ENCODE data around the gene TRIP13. TPM values are rescaled to one million over a fixed set of nuclear protein-coding genes. Genes with fewer than 3 reads are reported as not detected.

TRIP13 gene
- total RNA-seq, 4 donors from 2014 or later: 0.53 to 3.0 (median 1.6) TPM

- DNase-seq (ENCODE audit: low spot score in 2 of 2): no peak
- no peak overlapping the region for H3K4me3 ChIP-seq (ENCODE audit: low read depth, poor library complexity, severe bottlenecking)
- intact Hi-C loops (cut with DNase I; ENCODE audit: low total_unique reads): no loop called here
- 68 to 72% methylated on average over 21 of the region's 21 CpGs for WGBS, 2 donors
- TF ChIP-seq CTCF (IDR thresholded peaks at IDR 0.05) (no peak), POLR2A (IDR thresholded peaks at IDR 0.05) (no peak)
These were observed 36.7 kb upstream of the TRIP13 start for GRCh38 chr5:855771-856530.

- 85 to 90% methylated on average over 16 of the region's 16 CpGs for WGBS, 2 donors
- no peak overlapping the region for H3K4me3 ChIP-seq (ENCODE audit: low read depth, poor library complexity, severe bottlenecking)
- intact Hi-C loops (cut with DNase I; ENCODE audit: low total_unique reads): no loop called here
- TF ChIP-seq POLR2A (IDR thresholded peaks at IDR 0.05): no peak
- TF ChIP-seq CTCF (IDR thresholded peaks at IDR 0.05): no peak
- DNase-seq (ENCODE audit: low spot score in 2 of 2): no peak
These were observed 35.9 kb upstream of the TRIP13 start for GRCh38 chr5:856531-857425.

- H3K4me3 ChIP-seq (ENCODE audit: low read depth, poor library complexity, severe bottlenecking): no peak overlapping the region
- intact Hi-C loops (cut with DNase I; ENCODE audit: low total_unique reads): no loop called here
- TF ChIP-seq POLR2A (IDR thresholded peaks at IDR 0.05) (no peak), CTCF (IDR thresholded peaks at IDR 0.05) (no peak)
- DNase-seq (ENCODE audit: low spot score in 2 of 2): no peak
- 86 to 87% methylated on average over 11 of the region's 11 CpGs for WGBS, 2 donors
These were observed 34.0 kb upstream of the TRIP13 start for GRCh38 chr5:858726-859125.

GRCh38 chr5:859391-859790 is 33.3 kb upstream of the TRIP13 start:
- TF ChIP-seq POLR2A (IDR thresholded peaks at IDR 0.05) (no peak), CTCF (IDR thresholded peaks at IDR 0.05) (no peak)
- intact Hi-C loops (cut with DNase I; ENCODE audit: low total_unique reads): no loop called here
- H3K4me3 ChIP-seq (ENCODE audit: low read depth, poor library complexity, severe bottlenecking): no peak overlapping the region
- DNase-seq (ENCODE audit: low spot score in 2 of 2): no peak
- 82 to 86% methylated on average over 16 of the region's 16 CpGs for WGBS, 2 donors

- TF ChIP-seq CTCF (IDR thresholded peaks at IDR 0.05) (no peak), POLR2A (IDR thresholded peaks at IDR 0.05) (no peak)
- WGBS, 2 donors: 84 to 88% methylated on average over 13 to 16 of the region's 16 CpGs
- intact Hi-C loops (cut with DNase I; ENCODE audit: low total_unique reads): no loop called here
- DNase-seq (ENCODE audit: low spot score in 2 of 2): no peak
- H3K4me3 ChIP-seq (ENCODE audit: low read depth, poor library complexity, severe bottlenecking): no peak overlapping the region
These were observed 32.8 kb upstream of the TRIP13 start for GRCh38 chr5:859798-860296.

Measured in lower leg skin (tissue), 4 donors.